PC-3 (cell line): ENCODE data around the gene HSD3B7. TPM values are rescaled to one million over a fixed set of nuclear protein-coding genes. Genes with fewer than 3 reads are reported as not detected.

Experiments used
- ATAC-seq: fragments of 200-7000 bp; cut with Tn5 transposase; 2 replicates; pipeline ENCODE4 v1.9.1; 2020; ENCODE audit warnings: mild to moderate bottlenecking, moderate library complexity
- BruUV-seq: library from RNA; stranded (reverse); fragments of 400-500 nt; replicated peaks from 2 replicates; lab custom pipeline; 2021; lab: Mats Ljungman, UMichigan
- CTCF ChIA-PET: fragments of 300-600 bp; sonication (Branson Sonifier 250); formaldehyde crosslinking; loops from one replicate; lab custom pipeline; 2022; ENCODE audit warnings: antibody characterized with exemption; lab: Charles Lee
- POLR2A ChIA-PET: fragments of 300-600 bp; sonication (Branson Sonifier 250); formaldehyde crosslinking; loops from one replicate; lab custom pipeline; 2022; ENCODE audit warnings: antibody characterized with exemption; ENCODE audit not compliant: unreplicated experiment; lab: Charles Lee
- DNase-seq: peaks from one replicate; pipeline ENCODE4 v3.0.0-alpha.2; 2015
- H2AFZ ChIP-seq: fragments of 300-600 bp; sonication (generic); 2 replicates; pipeline ENCODE4 v1.6.0; 2016; ENCODE audit warnings: antibody characterized with exemption, low read length
- H3F3A ChIP-seq: fragments of 300-600 bp; sonication (generic); one replicate; pipeline ENCODE4 v1.6.0; 2017; ENCODE audit warnings: antibody characterized with exemption, low read length, control low read depth, mild to moderate bottlenecking; ENCODE audit not compliant: unreplicated experiment
- H3K27ac ChIP-seq: fragments of 300-600 bp; sonication (generic); 2 replicates; pipeline ENCODE4 v1.5.1; 2016; ENCODE audit warnings: mild to moderate bottlenecking, low read length
- H3K27me3 ChIP-seq: fragments of 300-600 bp; sonication (generic); 2 replicates; pipeline ENCODE4 v1.6.1; 2016; ENCODE audit warnings: low read length, mixed read lengths
- H3K36me3 ChIP-seq: fragments of 300-600 bp; sonication (generic); 2 replicates; pipeline ENCODE4 v1.6.1; 2016; ENCODE audit warnings: low read depth, mixed run types, low read length, mixed read lengths
- H3K4me1 ChIP-seq: fragments of 300-600 bp; sonication (generic); 2 replicates; pipeline ENCODE4 v1.5.1; 2016; ENCODE audit warnings: low read length; ENCODE audit not compliant: insufficient read depth
- H3K4me2 ChIP-seq: fragments of 300-600 bp; sonication (generic); 2 replicates; pipeline ENCODE4 v1.6.0; 2016; ENCODE audit warnings: low read length
- H3K4me3 ChIP-seq: fragments of 300-600 bp; sonication (generic); 2 replicates; pipeline ENCODE4 v1.5.1; 2016; ENCODE audit warnings: mild to moderate bottlenecking, low read length, mixed read lengths
- H3K79me2 ChIP-seq: fragments of 300-600 bp; sonication (generic); 2 replicates; pipeline ENCODE4 v1.6.1; 2017; ENCODE audit warnings: low read length, mixed read lengths
- H3K9ac ChIP-seq: fragments of 300-600 bp; sonication (generic); 2 replicates; pipeline ENCODE4 v1.6.0; 2016; ENCODE audit warnings: mild to moderate bottlenecking, low read length
- H3K9me2 ChIP-seq: fragments of 300-600 bp; sonication (generic); replicated peaks from 2 replicates; pipeline ENCODE4 v1.6.1; 2016; ENCODE audit warnings: mixed run types, low read length, mixed read lengths
- H3K9me3 ChIP-seq: fragments of 300-600 bp; sonication (generic); 2 replicates; pipeline ENCODE4 v1.6.1; 2016; ENCODE audit warnings: low read length, mixed read lengths
- H4K20me1 ChIP-seq: fragments of 300-600 bp; sonication (generic); 2 replicates; pipeline ENCODE4 v1.6.1; 2016; ENCODE audit warnings: low read length, mixed read lengths
- CTCF ChIP-seq: fragments of 300-600 bp; sonication (generic); conservative IDR thresholded peaks from 2 replicates; pipeline ENCODE4 v1.5.1; 2017; ENCODE audit warnings: antibody characterized with exemption, low read depth, mild to moderate bottlenecking, low read length
- EZH2 ChIP-seq: fragments of 300-600 bp; sonication (generic); IDR thresholded peaks from one replicate; pipeline ENCODE4 v1.6.1; 2017; ENCODE audit warnings: antibody characterized with exemption, mild to moderate bottlenecking, low read length; ENCODE audit not compliant: unreplicated experiment
- EZH2phosphoT487 ChIP-seq: fragments of 300-600 bp; sonication (generic); IDR thresholded peaks from 2 replicates; pipeline ENCODE4 v1.6.1; 2018; ENCODE audit warnings: mild to moderate bottlenecking, antibody characterized with exemption, low read length, borderline replicate concordance
- intact Hi-C: fragments of 100-400 bp; cut with micrococcal nuclease; formaldehyde crosslinking; loops from 2 replicates; pipeline ENCODE4 v1.9.0; 2023
- total RNA-seq: library from RNA; depleted of rRNA; stranded (reverse); fragments of >200 nt; gene quantifications from 2 replicates; pipeline ENCODE4 v1.2.3, GENCODE V29; 2014

HSD3B7 gene
- total RNA-seq, 1 experiment from 2014 or later = 16.3 TPM

- TF ChIP-seq EZH2 = no peak
- no peak overlapping the region for H3K27ac ChIP-seq
- H3K9me3 ChIP-seq = no peaks in the 10 kb centered on the region
- intact Hi-C loops = no loop called here
- no TSS peak for BruUV-seq
- H3F3A ChIP-seq = no peaks in the 10 kb centered on the region
- no peaks in the 10 kb centered on the region for H3K27me3 ChIP-seq
- H4K20me1 ChIP-seq = no peaks in the 10 kb centered on the region
- H3K9me2 ChIP-seq = no peaks in the 10 kb centered on the region
- H3K36me3 ChIP-seq = no peaks in the 10 kb centered on the region
- no peak overlapping the region for H3K4me2 ChIP-seq
- ChIA-PET CTCF (no interaction called here), POLR2A (no interaction called here)
- H3K79me2 ChIP-seq = no peaks in the 10 kb centered on the region
- DNase-seq = no peak
- no peak overlapping the region for H3K4me3 ChIP-seq
- no peak for ATAC-seq
- H2AFZ ChIP-seq = no peak overlapping the region
- no peak overlapping the region for H3K9ac ChIP-seq
- peaks cover 31% of the 10 kb centered on the region for H3K4me1 ChIP-seq
Observed at GRCh38 chr16:31000671-31001382, 15.8 kb downstream of the HSD3B7 start.

- ATAC-seq = no peak
- H3K9me2 ChIP-seq = no peaks in the 10 kb centered on the region
- TF ChIP-seq EZH2phosphoT487 (no peak), CTCF (no peak), EZH2 (no peak)
- H3K4me1 ChIP-seq = peaks cover 25% of the 10 kb centered on the region
- no peaks in the 10 kb centered on the region for H3F3A ChIP-seq
- intact Hi-C loops = no loop called here
- H3K36me3 ChIP-seq = no peaks in the 10 kb centered on the region
- H3K4me2 ChIP-seq = no peak overlapping the region
- H4K20me1 ChIP-seq = no peaks in the 10 kb centered on the region
- BruUV-seq = no TSS peak
- H2AFZ ChIP-seq = no peak overlapping the region
- no peaks in the 10 kb centered on the region for H3K9me3 ChIP-seq
- H3K27me3 ChIP-seq = no peaks in the 10 kb centered on the region
- no peak overlapping the region for H3K4me3 ChIP-seq
- ChIA-PET POLR2A (no interaction called here), CTCF (no interaction called here)
- DNase-seq = no peak
- no peaks in the 10 kb centered on the region for H3K79me2 ChIP-seq
- no peak overlapping the region for H3K9ac ChIP-seq
- H3K27ac ChIP-seq = no peak overlapping the region
Observed at GRCh38 chr16:31001507-31002249, 16.7 kb downstream of the HSD3B7 start.

GRCh38 chr16:31002250-31002700 lies 17.3 kb downstream of the HSD3B7 start:
- TF ChIP-seq EZH2phosphoT487 (no peak), CTCF (no peak), EZH2 (no peak)
- Histone ChIP-seq H3K9me2 (no peaks in the 10 kb centered on the region), H2AFZ (no peak overlapping the region), H3F3A (no peaks in the 10 kb centered on the region), H3K4me3 (no peak overlapping the region), H3K36me3 (no peaks in the 10 kb centered on the region), H3K27ac (no peak overlapping the region), H3K9ac (no peak overlapping the region), H3K79me2 (no peaks in the 10 kb centered on the region), H4K20me1 (no peaks in the 10 kb centered on the region), H3K4me1 (peaks cover 24% of the 10 kb centered on the region), H3K27me3 (no peaks in the 10 kb centered on the region), H3K4me2 (no peak overlapping the region), H3K9me3 (no peaks in the 10 kb centered on the region)
- CTCF ChIA-PET = no interaction called here
- no TSS peak for BruUV-seq
- POLR2A ChIA-PET = interaction anchor here (0.5 kb wide), 1 partner anchor 140 kb away, joined by 4 read pairs; no protein-coding TSS in a partner anchor
- ATAC-seq (no peak), DNase-seq (no peak)
- intact Hi-C loops = no loop called here
